HG03439 (cell line): Measurements from ENCODE around the gene GBE1.
A peak's percentile ranks its signal among the peaks of the same experiment; 100 is the strongest.

Experiments used
- ATAC-seq: cut with Tn5 transposase; IDR thresholded peaks from one replicate; pipeline ENCODE4 v1.9.1; 2021; ENCODE audit warnings: mild to moderate bottlenecking, moderate library complexity; ENCODE audit not compliant: unreplicated experiment

GBE1 gene

DNA sequence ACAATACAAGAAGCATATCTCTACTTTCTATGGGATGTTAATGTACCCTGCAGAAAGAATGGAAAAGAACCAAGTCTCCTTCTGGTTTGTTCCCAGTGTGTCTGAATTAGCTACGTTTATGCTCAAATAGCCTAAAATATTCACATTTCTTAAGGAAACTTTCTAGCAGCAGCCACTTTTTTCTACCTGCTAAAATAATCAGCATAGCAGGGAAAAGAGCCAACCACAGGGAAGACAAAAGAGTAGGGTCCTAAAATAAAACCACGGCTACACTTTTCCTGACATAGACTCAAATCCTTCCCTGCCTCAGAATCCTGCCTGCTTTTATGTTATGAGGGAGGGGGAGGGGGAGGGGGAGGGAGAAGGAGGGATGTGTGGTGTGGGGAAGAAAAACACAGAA is 136.7 kb downstream of the GBE1 start:
- ATAC-seq: no peak

- ATAC-seq: no peak
These were observed 139.1 kb downstream of the GBE1 start for GRCh38 chr3:81622395-81622794.

DNA sequence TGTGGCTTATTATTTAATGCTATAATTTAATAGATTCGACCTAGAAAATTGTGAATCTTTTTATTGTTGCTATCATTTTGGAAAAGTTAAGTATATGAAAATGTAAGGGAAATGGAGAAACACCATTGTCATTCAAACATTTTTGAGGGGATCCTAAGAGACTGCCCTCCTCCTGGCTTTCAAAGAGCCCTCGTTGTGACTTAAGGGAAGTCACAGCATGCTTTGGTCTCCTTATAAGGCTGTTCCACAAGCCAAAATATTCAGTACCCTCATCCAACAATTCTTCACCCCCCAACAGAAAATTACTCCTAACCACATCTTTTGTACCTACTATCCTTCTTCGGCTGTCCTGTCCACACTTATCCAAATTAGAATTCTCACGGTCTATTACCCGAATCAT is 140.2 kb downstream of the GBE1 start:
- no peak for ATAC-seq

- ATAC-seq: no peak
These were observed 140.6 kb downstream of the GBE1 start for GRCh38 chr3:81620849-81621248.

DNA sequence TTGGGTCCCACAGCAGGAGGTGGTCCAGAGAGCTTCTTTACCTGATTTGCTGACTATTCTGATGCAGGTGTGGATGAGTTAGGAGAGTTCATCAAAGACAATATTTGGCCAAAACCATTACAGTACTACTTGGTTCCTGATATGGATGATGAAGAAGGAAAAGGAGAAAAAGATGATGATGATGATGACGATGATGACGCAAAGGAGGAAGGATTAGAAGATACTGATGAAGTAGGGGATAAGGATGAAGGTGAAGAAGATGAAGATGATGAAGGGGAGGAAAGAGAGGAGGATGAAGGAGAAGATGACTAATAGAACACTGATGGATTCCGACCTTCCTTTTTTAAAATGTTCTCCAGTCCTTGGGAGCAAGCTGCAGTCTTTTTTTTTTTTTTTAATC is 148.7 kb downstream of the GBE1 start:
- no peak for ATAC-seq

DNA sequence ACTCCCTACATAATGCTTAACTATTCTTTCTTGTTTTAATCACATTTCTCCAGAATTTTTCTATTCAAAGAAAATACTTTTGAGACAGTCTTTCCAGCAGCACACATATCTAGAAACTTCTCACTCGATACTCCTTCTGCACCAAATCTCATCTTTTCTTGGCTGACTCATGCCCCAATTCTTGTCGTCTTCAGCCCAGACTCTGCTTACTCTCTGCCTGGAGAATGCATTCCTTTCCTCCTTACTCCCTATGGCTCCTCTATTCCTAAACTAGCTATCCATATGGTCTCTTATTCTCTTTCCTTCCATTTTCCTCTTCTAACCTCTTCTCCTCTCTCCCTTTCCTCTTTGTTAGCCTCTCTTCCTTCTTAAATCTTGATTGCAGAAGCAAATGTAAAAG is 158.7 kb downstream of the GBE1 start:
- ATAC-seq: no peak

GRCh38 chr3:81601707-81602305 is 159.6 kb downstream of the GBE1 start:
- ATAC-seq: no peak

- ATAC-seq: no peak
These were observed 169.3 kb downstream of the GBE1 start for GRCh38 chr3:81592101-81592500.

GRCh38 chr3:81585937-81586336 is 175.5 kb downstream of the GBE1 start:
- no peak for ATAC-seq

DNA sequence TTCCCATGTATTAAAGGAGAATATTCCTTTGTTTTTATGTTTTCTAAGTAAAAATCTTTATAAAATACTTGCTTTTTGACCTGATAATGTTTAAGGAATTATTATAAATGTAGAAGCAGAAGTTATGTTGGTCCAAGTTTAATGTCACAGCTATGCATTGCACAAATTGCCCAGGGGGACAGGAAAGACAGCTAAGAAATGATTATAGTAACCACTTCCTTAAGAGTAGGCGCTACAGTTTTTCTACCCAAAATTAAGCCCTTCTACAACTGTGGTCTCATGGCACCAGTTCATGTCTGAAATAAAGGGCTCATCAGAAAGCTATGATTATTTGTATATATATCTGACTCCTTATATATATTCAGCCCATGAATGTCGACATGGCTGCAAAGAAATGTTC is 176.4 kb downstream of the GBE1 start:
- no peak for ATAC-seq

DNA sequence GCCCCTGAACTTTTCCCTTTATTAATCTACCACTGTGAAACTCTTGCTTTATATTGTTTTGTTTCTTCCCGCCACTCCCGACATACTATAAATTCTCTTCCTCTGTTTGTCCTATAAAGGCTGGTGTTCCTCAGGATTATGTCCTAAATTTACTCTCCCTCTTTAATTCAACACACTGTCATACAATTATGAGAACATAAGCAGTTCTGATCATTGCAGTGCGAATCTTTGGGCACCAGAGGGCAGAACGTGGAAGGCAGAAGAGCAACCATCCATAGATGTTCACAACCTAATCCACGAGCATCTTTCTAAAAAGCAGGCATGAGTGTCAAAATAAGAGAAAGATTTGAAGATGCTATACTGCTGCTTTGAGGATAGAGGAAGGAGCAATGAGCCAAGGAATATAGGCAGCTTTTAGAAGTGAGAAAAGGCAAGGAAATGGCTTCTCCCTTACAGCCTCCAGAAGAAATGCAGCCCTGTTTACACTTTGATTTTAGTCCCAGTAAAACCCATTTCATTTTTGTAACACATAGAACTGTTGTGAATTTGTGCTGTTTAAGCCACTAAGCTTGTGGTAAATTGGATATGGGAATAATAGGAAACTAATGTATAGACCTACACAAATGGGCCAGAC is 179.4 kb downstream of the GBE1 start:
- ATAC-seq: peak; percentile 67

DNA sequence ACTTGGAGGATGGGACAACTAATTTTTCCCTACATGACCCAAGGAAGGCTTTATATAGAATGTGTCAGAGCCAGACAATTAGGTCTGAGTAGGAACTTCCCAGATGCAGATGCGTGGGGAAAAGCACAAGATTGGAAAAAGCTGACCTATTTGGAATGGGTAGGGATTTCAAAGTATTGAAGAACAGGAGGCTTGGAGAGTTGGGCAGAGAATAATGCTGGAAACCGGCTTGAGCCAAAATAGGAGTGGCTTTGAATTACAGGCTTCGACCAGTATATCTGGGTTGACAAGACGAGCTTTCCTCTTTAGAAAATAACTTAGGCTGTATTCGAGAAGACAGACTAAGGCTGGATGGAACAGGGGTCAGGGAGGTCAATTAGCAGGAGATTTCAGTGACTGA is 181.1 kb downstream of the GBE1 start:
- ATAC-seq: no peak

GRCh38 chr3:81579744-81580143 is 181.7 kb downstream of the GBE1 start:
- ATAC-seq: no peak

DNA sequence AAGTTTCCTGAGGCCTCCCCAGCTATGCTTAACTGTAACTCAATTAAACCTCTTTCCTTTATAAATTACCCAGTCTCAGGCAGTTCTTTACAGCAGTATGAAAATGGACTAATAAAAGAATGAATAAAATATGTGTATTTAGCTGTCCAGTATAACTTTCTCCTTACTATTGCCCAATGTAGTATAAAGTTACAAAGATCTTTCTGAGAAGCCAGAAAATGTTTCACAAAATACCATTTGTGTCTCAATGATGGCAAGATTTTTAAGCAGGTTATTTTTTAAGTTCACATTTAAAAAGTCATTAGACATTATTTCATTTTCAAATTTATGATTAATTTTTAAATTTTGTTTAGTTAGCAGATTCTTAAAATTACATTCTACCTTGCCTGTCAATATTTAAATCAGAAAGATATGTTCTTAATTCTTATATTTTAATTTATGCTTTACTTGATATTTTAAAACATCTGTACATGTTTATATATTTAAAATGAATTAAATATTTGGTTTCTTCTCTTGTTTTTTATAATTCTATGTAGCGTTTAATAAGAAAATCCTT is 189.2 kb downstream of the GBE1 start:
- no peak for ATAC-seq

DNA sequence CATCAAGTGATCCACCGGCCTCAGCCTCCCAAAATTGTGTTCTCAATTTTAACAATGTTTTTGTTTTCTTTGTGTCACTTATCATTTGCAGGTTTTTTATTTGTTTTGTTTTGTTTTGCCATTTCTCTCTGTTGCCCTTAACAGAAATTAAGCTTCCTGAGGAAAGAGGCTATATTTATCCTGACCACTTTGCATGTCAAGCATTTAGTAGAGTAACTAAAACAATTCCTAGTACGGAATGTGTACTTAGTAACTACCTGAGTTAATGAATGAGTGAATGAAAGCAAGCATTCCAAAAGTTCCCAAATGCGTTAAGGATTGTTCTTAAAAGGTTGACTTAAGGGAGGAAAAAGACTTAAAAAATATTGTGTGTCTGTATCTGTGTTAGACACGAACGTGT is 193.1 kb downstream of the GBE1 start:
- no peak for ATAC-seq

DNA sequence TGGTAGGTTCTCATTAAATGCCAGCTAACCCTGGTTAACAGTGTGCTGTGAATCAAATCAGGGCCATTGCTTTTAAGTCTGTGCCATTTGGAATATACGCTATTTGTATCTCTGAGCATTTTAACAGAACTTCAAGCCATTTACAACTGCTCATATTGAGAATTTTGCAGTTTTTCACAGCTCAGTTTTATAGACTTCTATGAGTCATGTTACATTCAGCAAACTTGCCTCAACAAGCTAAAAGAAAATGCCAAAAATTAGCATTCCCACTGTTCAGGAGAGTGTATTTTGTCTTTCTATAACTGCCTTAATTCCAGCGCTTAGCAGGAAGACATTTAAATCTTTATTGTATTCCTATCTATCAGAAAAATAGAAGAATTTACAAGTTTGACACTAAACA is 196.4 kb downstream of the GBE1 start:
- no peak for ATAC-seq

- ATAC-seq: no peak
These were observed 203.3 kb downstream of the GBE1 start for GRCh38 chr3:81558106-81558505.

DNA sequence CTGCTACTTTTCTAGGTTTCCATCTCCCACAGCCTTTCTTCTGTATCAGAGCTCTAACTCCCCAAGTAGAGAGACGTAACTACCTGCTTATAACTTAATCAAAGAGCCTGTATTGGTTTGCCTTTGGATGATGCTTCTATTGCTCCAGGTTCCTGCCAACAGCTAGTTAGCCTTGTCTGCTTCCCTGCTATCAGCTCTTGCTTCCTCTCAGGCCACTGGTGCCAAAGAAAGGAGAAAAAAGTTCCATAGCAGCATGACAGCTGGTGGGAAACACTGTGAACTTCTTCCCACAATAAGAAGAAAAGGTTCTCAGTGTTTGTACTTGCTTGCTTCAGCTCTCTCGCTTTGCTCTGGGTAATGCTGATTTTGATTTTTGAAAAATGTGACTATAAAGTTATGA is 206.6 kb downstream of the GBE1 start:
- ATAC-seq: no peak

- ATAC-seq: no peak
These were observed 207.1 kb downstream of the GBE1 start for GRCh38 chr3:81554388-81554787.

- ATAC-seq: no peak
These were observed 211.0 kb downstream of the GBE1 start for GRCh38 chr3:81550415-81550814.

GRCh38 chr3:81549831-81550230 is 211.6 kb downstream of the GBE1 start:
- no peak for ATAC-seq

- ATAC-seq: no peak
These were observed 212.1 kb downstream of the GBE1 start for GRCh38 chr3:81549388-81549787.

- ATAC-seq: no peak
These were observed 215.9 kb downstream of the GBE1 start for GRCh38 chr3:81545572-81545971.
